Erythroblast (primary cell): ENCODE data around the gene IL31.

Experiments used
- GATA1 ChIP-seq: IDR thresholded peaks from 2 replicates; pipeline ENCODE4 v1.6.1; 2011; ENCODE audit warnings: low read depth, mild to moderate bottlenecking, control low read depth, low read length, moderate library complexity
- POLR2A ChIP-seq: IDR thresholded peaks from 2 replicates; pipeline ENCODE4 v1.6.1; 2011; ENCODE audit warnings: mild to moderate bottlenecking, low read length

DNA sequence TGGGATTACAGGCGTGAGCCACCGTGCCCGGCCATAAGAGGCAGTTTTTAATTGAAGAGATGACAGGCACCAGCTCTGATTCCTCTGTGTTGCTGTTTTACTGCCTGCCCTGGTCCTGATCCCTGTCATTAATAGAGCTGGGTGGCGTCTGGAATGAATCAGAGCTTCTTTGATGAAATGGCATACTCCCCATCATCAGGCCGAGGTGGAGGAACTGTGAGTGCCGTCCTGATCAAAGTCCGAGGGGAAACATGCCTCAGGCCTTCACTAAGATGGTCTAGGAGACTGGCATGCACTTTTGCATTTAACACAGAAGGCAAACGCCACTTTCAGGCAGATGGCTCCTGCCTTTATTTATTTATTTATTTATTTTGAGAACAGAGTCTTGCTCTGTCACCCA, 34.1 kb downstream of the IL31 start:
- TF ChIP-seq POLR2A (no peak), GATA1 (no peak)
